HCT116 (cell line): Measurements from ENCODE around the gene DIO3.

Experiments used
- EZH2phosphoT487 ChIP-seq: fragments of 200-600 bp; IDR thresholded peaks from 2 replicates; pipeline ENCODE4 v1.6.1; 2018; ENCODE audit warnings: antibody characterized with exemption, borderline replicate concordance
- FOSL1 ChIP-seq: IDR thresholded peaks from 2 replicates; pipeline ENCODE4 v1.6.1; 2012; ENCODE audit warnings: low read depth
- POLR2A ChIP-seq: IDR thresholded peaks from 2 replicates; pipeline ENCODE4 v1.7.0; 2011; ENCODE audit warnings: borderline replicate concordance; ENCODE audit not compliant: insufficient read depth, insufficient read length; ENCODE audit errors: extremely low read depth
- POLR2AphosphoS5 ChIP-seq: IDR thresholded peaks from 2 replicates; pipeline ENCODE4 v1.6.1; 2011; ENCODE audit warnings: mild to moderate bottlenecking, low read depth, low read length, moderate library complexity
- SIN3A ChIP-seq: IDR thresholded peaks from 2 replicates; pipeline ENCODE4 v1.6.1; 2012; ENCODE audit warnings: low read depth
- ZNF274 ChIP-seq: fragments of 200-500 bp; sonication (Bioruptor generic); IDR thresholded peaks from 2 replicates; pipeline ENCODE4 v1.6.1; 2014; ENCODE audit warnings: mild to moderate bottlenecking, low read depth, low read length, inconsistent platforms
- TF ChIP-seq, protein P1 (sequence below), 3 experiments: fragments of 200-600 bp in 1 of 3; sonication (generic) in 1 of 3; IDR thresholded peaks in 2 of 3; conservative IDR thresholded peaks in 1 of 3; 2 replicates each; pipeline ENCODE4 v1.5.1; 2012 to 2017; ENCODE audit warnings: low read depth in 2 of 3, low read length in 2 of 3, antibody characterized with exemption in 1 of 3, borderline replicate concordance in 1 of 3, control low read depth in 1 of 3, mild to moderate bottlenecking in 1 of 3, mixed read lengths in 1 of 3, mixed run types in 1 of 3, moderate library complexity in 1 of 3; ENCODE audit not compliant: insufficient read depth in 1 of 3

DNA sequence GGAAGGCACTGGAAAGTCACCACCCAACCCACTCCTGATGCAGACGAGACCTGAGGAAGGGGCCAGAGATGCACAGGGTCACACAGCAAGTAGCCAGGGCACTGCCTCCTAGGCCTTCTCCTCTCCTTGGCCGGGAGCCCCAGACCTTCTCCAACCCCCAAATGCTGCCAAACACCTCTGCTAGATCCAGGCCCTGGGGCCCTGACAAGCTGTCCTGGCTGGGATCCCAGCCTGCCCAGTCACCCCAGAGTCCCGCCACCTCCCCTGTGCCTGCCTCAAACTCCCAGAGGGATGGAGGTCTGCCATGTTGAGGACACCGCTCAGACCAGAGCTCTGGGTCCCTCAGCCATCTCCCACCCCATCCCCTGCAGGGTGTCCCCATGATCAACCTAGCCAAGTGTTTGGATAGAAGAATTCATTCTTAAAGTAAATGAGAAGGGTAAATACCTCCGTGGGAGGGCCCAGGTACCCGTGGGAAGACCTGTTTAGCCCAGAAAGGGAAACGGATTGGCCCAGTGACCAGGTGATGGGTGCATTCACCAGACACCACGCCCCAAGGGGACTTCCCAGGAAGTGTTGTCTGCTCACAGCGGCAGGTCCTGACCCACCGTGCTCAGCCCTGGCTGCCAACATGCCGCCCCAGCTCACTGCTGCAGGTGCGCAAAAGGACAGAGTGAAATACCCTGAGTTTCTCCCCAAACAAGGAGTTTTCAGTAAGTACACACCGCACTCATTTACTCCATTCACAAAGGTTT, 4.6 kb upstream of the DIO3 start:
- TF ChIP-seq FOSL1 (no peak), POLR2A (no peak), EZH2phosphoT487 (no peak), POLR2AphosphoS5 (no peak), ZNF274 (no peak), SIN3A (no peak)
- TF ChIP-seq, protein P1, sequence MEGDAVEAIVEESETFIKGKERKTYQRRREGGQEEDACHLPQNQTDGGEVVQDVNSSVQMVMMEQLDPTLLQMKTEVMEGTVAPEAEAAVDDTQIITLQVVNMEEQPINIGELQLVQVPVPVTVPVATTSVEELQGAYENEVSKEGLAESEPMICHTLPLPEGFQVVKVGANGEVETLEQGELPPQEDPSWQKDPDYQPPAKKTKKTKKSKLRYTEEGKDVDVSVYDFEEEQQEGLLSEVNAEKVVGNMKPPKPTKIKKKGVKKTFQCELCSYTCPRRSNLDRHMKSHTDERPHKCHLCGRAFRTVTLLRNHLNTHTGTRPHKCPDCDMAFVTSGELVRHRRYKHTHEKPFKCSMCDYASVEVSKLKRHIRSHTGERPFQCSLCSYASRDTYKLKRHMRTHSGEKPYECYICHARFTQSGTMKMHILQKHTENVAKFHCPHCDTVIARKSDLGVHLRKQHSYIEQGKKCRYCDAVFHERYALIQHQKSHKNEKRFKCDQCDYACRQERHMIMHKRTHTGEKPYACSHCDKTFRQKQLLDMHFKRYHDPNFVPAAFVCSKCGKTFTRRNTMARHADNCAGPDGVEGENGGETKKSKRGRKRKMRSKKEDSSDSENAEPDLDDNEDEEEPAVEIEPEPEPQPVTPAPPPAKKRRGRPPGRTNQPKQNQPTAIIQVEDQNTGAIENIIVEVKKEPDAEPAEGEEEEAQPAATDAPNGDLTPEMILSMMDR (IDR thresholded peaks at IDR 0.05 in 2 of 3, conservative IDR thresholded peaks at IDR 0.05 in 1 of 3; ENCODE audit: borderline replicate concordance in 1 of 3, insufficient read depth in 1 of 3, low read depth in 2 of 3, low read length in 2 of 3) = no peak
